Large intestine (tissue), 3 donors: ENCODE measurements around the gene CFHR4. TPM values are rescaled to one million over a fixed set of nuclear protein-coding genes. Genes with fewer than 3 reads are reported as not detected.
"Not testable (repeated sequence)": the region's sequence is repeated elsewhere in the genome, so short reads cannot be mapped to it uniquely, and the experiment has no call there.

ENCODE experiments used
- DNase-seq, 2 donors: peaks; one replicate each; pipeline versions ENCODE4 v3.0.0 to v3.0.0-alpha.2; 2013
- H3K27ac ChIP-seq: one replicate; pipeline ENCODE4 v1.5.1; 2013; ENCODE audit warnings: low read length
- H3K27me3 ChIP-seq: 2 replicates; pipeline ENCODE4 v1.6.1; 2013; ENCODE audit warnings: low read length; ENCODE audit not compliant: control insufficient read depth, insufficient read depth
- H3K36me3 ChIP-seq: 2 replicates; pipeline ENCODE4 v1.6.1; 2013; ENCODE audit warnings: low read length; ENCODE audit not compliant: control insufficient read depth, insufficient read depth
- H3K4me1 ChIP-seq: one replicate; pipeline ENCODE4 v1.6.1; 2013; ENCODE audit warnings: low read length; ENCODE audit not compliant: control insufficient read depth, insufficient read depth
- H3K4me3 ChIP-seq: one replicate; pipeline ENCODE4 v1.5.1; 2013; ENCODE audit warnings: low read length
- H3K9me3 ChIP-seq: one replicate; pipeline ENCODE4 v1.6.1; 2013; ENCODE audit warnings: mild to moderate bottlenecking, low read depth, low read length, moderate library complexity; ENCODE audit not compliant: control insufficient read depth
- WGBS: methylation state at CpG from one replicate; pipeline ENCODE4 v1.1.5; 2013; ENCODE audit warnings: low lambda C conversion rate; ENCODE audit not compliant: insufficient coverage; 5-methylcytosine and 5-hydroxymethylcytosine counted together
- polyA plus RNA-seq: library from polyadenylated mRNA; unstranded; fragments of 120-200 nt; gene quantifications from one replicate; pipeline ENCODE4 v1.2.1, GENCODE V29; 2013

The CFHR4 gene
- polyA plus RNA-seq, 1 donor, result not detected

GRCh38 chr1:196877964-196878363, 9.9 kb upstream of the CFHR4 start:
- peaks cover 5% of the 10 kb centered on the region for H3K27me3 ChIP-seq
- no peak overlapping the region for H3K4me3 ChIP-seq
- no peaks in the 10 kb centered on the region for H3K9me3 ChIP-seq
- no peak overlapping the region for H3K27ac ChIP-seq
- H3K36me3 ChIP-seq, result no peaks in the 10 kb centered on the region
- no peak for DNase-seq
- no CpG with 5 or more reads among the region's 29 CpGs for WGBS
- H3K4me1 ChIP-seq, result no peaks in the 10 kb centered on the region

DNA sequence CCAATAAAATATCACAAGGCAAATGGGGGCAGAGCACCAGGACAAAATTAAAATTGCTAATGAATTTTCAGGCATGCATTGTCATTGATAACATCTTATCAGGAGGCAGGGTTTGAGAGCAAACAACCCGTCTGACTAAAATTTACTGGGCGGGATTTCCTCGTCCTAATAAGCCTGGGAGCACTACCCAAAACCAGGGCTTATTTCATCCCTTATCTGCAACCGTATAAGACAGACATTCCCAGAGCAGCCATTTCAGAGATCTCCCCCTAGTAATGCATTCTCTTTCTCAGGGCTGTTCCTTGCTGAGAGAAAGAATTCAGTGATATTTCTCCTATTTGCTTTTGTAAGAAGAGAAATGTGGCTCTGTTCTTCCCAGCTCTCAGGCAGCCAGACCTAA, 1.3 kb upstream of the CFHR4 start:
- H3K4me1 ChIP-seq, H3K27me3 ChIP-seq, H3K27ac ChIP-seq, H3K4me3 ChIP-seq, H3K36me3 ChIP-seq, DNase-seq, H3K9me3 ChIP-seq: not testable (repeated sequence)
- no CpG with 5 or more reads among the region's 4 CpGs for WGBS

DNA sequence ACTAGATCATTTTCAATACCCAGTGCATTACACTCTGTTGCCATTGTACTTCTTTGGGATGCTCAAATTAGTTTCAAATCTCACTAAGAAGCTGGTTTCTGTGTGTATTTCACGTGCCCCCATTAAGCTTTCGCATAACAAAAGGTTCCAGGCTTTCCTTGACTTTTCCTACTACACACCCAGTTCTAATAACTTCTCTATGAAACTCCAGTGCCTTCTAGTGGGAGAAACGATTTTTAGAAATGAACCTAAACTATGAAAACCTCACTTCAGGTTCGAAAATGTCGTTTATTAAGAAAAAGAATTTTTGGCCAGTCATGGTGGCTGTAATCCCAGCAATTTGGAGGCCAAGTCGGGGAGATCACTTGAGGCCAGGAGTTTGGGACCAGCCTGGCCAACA, 2.8 kb downstream of the CFHR4 start:
- Histone ChIP-seq H3K9me3 (no peaks in the 10 kb centered on the region), H3K36me3 (no peaks in the 10 kb centered on the region), H3K27me3 (no peaks in the 10 kb centered on the region), H3K27ac (no peak overlapping the region), H3K4me3 (no peak overlapping the region), H3K4me1 (no peaks in the 10 kb centered on the region)
- no peak for DNase-seq
- WGBS, result 70% methylated on average over 2 of the region's 6 CpGs

- H3K9me3 ChIP-seq, result no peaks in the 10 kb centered on the region
- H3K27me3 ChIP-seq, result peaks cover under 1% of the 10 kb centered on the region
- no peak for DNase-seq
- H3K4me1 ChIP-seq, result no peaks in the 10 kb centered on the region
- no peak overlapping the region for H3K4me3 ChIP-seq
- WGBS, result no CpG with 5 or more reads among the region's 6 CpGs
- H3K27ac ChIP-seq, result no peak overlapping the region
- no peaks in the 10 kb centered on the region for H3K36me3 ChIP-seq
These were observed 3.4 kb downstream of the CFHR4 start for GRCh38 chr1:196891251-196891650.

DNA sequence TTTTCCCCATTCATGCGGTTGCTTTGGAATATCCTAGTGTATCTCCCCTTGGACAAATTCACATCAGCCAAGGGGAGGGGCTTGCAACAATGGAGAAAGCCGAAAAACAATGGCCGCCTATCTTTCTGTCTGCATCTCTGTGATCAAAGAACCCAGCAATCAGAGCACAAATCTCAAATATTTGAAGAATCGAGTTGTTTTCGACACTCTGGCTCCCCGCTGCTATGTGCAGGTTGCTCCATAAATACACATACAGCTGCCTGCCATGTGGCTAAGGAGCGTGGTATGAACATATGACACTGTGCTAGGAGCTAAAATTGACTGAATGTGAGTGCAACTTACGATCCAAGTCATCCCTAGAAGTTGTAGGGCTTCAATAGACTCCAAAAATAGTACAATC, 8.5 kb downstream of the CFHR4 start:
- WGBS, result no CpG with 5 or more reads among the region's 8 CpGs
- Histone ChIP-seq H3K4me3 (no peak overlapping the region), H3K27ac (no peak overlapping the region), H3K9me3 (no peaks in the 10 kb centered on the region), H3K4me1 (no peaks in the 10 kb centered on the region), H3K27me3 (peaks cover 21% of the 10 kb centered on the region), H3K36me3 (no peaks in the 10 kb centered on the region)
- DNase-seq, result no peak

- Histone ChIP-seq H3K4me1 (no peaks in the 10 kb centered on the region), H3K4me3 (no peak overlapping the region), H3K9me3 (no peaks in the 10 kb centered on the region), H3K36me3 (no peaks in the 10 kb centered on the region), H3K27ac (no peak overlapping the region), H3K27me3 (peaks cover 21% of the 10 kb centered on the region)
- DNase-seq, result no peak
- no CpG with 5 or more reads among the region's 26 CpGs for WGBS
These were observed 9.4 kb downstream of the CFHR4 start for GRCh38 chr1:196897158-196897828.

GRCh38 chr1:196902344-196902743, 14.5 kb downstream of the CFHR4 start:
- no peak for DNase-seq

DNA sequence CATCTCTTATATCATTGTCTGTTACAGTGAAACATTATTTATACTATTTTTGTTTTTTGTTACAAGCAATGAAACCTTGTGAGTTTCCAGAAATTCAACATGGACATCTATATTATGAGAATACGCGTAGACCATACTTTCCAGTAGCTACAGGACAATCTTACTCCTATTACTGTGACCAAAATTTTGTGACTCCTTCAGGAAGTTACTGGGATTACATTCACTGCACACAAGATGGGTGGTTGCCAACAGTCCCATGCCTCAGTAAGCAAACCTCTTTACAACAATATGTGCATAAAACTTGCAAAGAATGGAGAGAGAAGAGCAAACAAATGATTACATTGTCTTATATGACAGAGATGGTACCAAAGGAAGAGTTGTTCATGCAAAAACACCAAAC, 22.4 kb downstream of the CFHR4 start:
- H3K27ac ChIP-seq, result no peak overlapping the region
- H3K9me3 ChIP-seq, result no peaks in the 10 kb centered on the region
- H3K27me3 ChIP-seq, result no peaks in the 10 kb centered on the region
- no peaks in the 10 kb centered on the region for H3K4me1 ChIP-seq
- H3K4me3 ChIP-seq, result no peak overlapping the region
- DNase-seq, result no peak
- WGBS, result no CpG with 5 or more reads among the region's 2 CpGs
- no peaks in the 10 kb centered on the region for H3K36me3 ChIP-seq

More at GRCh38 chr1:196902344-196902743, 14.5 kb downstream of the CFHR4 start:
- H3K9me3 ChIP-seq, result no peaks in the 10 kb centered on the region
- 33% methylated on average over 1 of the region's 2 CpGs for WGBS
- H3K36me3 ChIP-seq, result no peaks in the 10 kb centered on the region
- H3K27me3 ChIP-seq, result peaks cover 11% of the 10 kb centered on the region
- H3K4me1 ChIP-seq, result no peaks in the 10 kb centered on the region
- H3K4me3 ChIP-seq, result no peak overlapping the region
- no peak overlapping the region for H3K27ac ChIP-seq

DNA sequence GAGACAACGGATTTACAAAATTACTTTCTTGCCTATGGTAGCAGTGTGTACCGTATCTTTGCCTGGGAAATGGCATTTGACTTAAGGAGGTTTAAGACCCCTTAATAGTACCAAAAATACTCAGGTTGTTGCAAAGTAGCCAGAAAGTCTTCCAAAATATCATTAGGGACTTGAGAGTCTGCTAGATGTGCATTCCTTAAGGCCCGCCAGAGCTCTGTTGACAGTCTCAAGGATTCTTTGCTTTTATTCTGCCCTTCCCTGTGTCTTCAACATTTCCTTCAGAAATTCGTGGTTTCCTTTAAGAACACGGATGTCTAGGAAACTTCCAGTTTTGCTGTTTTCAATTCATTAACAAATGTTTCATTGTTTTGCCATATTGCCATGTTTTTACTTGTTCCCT, 24.4 kb downstream of the CFHR4 start:
- H3K27me3 ChIP-seq, H3K27ac ChIP-seq, H3K4me1 ChIP-seq, H3K36me3 ChIP-seq, DNase-seq, H3K4me3 ChIP-seq, H3K9me3 ChIP-seq: not testable (repeated sequence)
- 24% methylated on average over 2 of the region's 5 CpGs for WGBS

GRCh38 chr1:196926839-196927238, 39.0 kb downstream of the CFHR4 start:
- H3K27ac ChIP-seq, DNase-seq, H3K27me3 ChIP-seq, H3K36me3 ChIP-seq, H3K9me3 ChIP-seq, H3K4me1 ChIP-seq, H3K4me3 ChIP-seq: not testable (repeated sequence)
- 60% methylated on average over 1 of the region's 1 CpG for WGBS

DNA sequence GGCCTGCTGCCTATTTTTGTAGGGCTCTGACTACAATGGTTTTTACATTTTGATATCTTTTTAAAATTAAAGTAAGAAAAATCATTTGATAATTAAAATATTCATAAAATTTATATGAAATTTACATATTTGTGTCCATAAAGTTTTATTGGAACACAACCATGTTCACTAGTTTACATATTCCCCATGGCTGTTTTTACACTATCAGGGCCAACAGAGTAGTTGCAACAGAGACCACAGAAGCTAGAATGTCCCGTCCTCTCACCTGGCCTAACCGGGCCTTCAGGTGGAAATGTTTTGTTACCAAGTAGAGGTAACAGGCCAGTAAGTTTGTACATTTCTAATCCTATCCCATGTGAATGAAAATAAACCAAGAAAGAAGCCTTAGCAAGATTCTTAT, 45.0 kb downstream of the CFHR4 start:
- not testable (repeated sequence) for DNase-seq, H3K4me3 ChIP-seq, H3K4me1 ChIP-seq, H3K9me3 ChIP-seq, H3K27ac ChIP-seq, H3K36me3 ChIP-seq, H3K27me3 ChIP-seq
- WGBS, result no CpG with 5 or more reads among the region's 2 CpGs
